ENCODE results near the gene LRP2.

LRP2 gene

DNA sequence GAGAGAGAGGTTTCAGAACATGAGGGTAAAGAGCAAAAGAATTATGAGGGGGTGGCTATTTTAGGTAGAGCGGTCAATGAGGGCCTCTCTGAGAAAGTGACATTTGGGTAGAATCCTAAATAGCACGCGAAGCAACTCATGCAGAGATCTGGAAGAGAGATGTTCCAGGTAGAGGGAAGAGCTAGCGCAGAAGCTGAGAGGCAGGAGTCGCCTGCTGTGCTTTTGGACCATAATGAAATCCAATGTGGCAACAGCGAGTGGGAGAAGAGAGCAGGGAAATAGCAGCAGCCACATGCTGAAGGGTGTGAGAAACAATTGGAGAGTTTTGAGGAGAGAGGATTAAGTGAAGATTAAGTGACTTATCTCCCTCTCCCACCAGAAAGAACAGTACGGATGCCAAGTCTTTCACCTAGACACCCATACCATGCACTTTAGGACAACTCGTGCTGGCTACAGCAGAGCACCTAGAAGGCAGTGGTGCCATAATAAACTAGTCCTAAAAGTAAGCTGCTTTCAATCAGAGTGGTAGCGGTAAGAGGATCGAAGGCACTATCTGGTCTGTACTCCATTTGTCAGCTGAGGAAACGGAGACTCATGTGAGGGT lies 129.7 kb downstream of the LRP2 start:
- DNase-seq, result no peak
- ATAC-seq (replicated peaks), result no peak
- Mint-ChIP-seq H3K9me3 (no peaks in the 10 kb centered on the region), H3K27me3 (peaks cover 33 to 58% of the 10 kb centered on the region in 2 donors), H3K36me3 (ENCODE audit: insufficient read depth) (no peaks in the 10 kb centered on the region), H3K4me3 (no peak overlapping the region), H3K27ac (no peak overlapping the region), H3K4me1 (ENCODE audit: low read depth in 2 of 2) (no peaks in the 10 kb centered on the region)

DNA sequence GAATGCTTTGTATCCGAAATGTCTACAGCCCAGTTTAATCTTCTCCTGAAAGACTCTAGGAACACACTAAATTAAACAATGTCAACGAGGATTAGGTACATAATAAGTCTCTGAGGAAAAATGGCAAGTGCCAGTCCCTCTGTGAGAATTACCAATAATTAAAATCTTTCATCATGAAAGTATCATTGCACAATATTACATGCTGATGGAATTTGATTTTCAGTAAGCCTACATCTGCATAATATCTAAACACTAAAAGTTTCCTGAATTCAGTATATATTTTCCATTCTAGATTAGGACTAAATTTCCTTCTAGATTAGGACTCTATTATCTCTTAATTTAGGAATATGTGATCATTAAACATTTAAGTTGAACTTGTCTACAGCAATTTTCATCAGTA lies 132.1 kb downstream of the LRP2 start:
- ATAC-seq (replicated peaks) (no peak), DNase-seq (no peak)
- Mint-ChIP-seq H3K4me1 (ENCODE audit: low read depth in 2 of 2) (no peaks in the 10 kb centered on the region), H3K27ac (no peak overlapping the region), H3K36me3 (ENCODE audit: insufficient read depth) (no peaks in the 10 kb centered on the region), H3K27me3 (peaks cover 23 to 48% of the 10 kb centered on the region in 2 donors), H3K4me3 (no peak overlapping the region), H3K9me3 (no peaks in the 10 kb centered on the region)

DNA sequence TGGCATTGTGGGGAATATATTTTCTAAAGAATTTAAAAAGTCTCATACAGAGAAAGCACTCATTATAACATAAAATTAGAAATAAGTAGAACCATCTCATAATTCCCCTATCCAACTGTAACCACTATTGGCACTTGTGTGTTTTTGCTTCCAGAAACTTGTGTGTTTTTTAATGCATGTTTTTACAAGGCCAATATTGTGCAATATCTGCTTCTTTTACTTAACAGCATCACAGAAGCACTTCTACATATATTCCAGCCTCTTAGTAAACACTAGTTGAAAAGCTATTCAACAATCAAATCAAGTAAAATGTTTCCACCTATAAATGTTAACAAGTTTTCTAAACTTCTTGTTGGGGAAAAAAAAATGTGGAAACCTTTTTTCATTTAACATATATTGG lies 132.7 kb downstream of the LRP2 start:
- Mint-ChIP-seq H3K27me3 (peaks cover 23 to 48% of the 10 kb centered on the region in 2 donors), H3K27ac (no peak overlapping the region), H3K4me3 (no peak overlapping the region), H3K36me3 (ENCODE audit: insufficient read depth) (no peaks in the 10 kb centered on the region), H3K9me3 (no peaks in the 10 kb centered on the region), H3K4me1 (ENCODE audit: low read depth in 2 of 2) (no peaks in the 10 kb centered on the region)
- no peak for ATAC-seq (replicated peaks)
- no peak for DNase-seq

GRCh38 chr2:169225906-169226305 lies 136.4 kb downstream of the LRP2 start:
- ATAC-seq (replicated peaks) (no peak), DNase-seq (no peak)
- H3K4me3 Mint-ChIP-seq, result no peak overlapping the region
- H3K27ac Mint-ChIP-seq, result no peak overlapping the region
- H3K36me3 Mint-ChIP-seq (ENCODE audit: insufficient read depth), result no peaks in the 10 kb centered on the region
- no peaks in the 10 kb centered on the region for H3K4me1 Mint-ChIP-seq (ENCODE audit: low read depth in 2 of 2)
- H3K27me3 Mint-ChIP-seq, result peaks cover 10 to 23% of the 10 kb centered on the region in 2 donors
- H3K9me3 Mint-ChIP-seq, result no peaks in the 10 kb centered on the region

DNA sequence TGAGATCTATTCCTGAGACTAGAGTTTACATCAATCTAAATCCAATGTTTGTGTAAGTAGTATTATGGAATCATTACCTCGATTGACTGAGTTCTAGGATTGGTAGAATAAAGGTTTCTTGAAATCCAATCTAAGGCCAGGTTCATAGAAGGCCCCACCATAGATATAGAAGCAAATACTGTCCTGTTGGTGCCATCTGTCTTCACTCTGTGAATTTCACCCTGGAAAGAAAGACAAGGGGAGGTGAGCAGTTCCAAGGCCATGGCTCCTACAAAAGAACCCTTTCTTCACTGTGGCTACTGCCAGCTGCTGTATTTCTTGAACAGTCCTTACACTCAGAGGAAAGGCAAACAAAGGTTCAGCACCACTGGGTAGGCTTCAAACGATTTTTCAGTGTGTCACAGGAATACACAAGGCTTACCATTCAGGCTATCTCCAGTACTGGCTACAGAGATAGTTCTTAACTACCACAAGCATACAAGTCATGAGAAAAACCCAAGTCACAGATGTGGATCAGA lies 137.0 kb downstream of the LRP2 start:
- DNase-seq (no peak), ATAC-seq (replicated peaks) (no peak)
- Mint-ChIP-seq H3K9me3 (no peaks in the 10 kb centered on the region), H3K27me3 (peaks cover 7 to 17% of the 10 kb centered on the region in 2 donors), H3K36me3 (ENCODE audit: insufficient read depth) (no peaks in the 10 kb centered on the region), H3K27ac (no peak overlapping the region), H3K4me3 (no peak overlapping the region), H3K4me1 (ENCODE audit: low read depth in 2 of 2) (no peaks in the 10 kb centered on the region)

DNA sequence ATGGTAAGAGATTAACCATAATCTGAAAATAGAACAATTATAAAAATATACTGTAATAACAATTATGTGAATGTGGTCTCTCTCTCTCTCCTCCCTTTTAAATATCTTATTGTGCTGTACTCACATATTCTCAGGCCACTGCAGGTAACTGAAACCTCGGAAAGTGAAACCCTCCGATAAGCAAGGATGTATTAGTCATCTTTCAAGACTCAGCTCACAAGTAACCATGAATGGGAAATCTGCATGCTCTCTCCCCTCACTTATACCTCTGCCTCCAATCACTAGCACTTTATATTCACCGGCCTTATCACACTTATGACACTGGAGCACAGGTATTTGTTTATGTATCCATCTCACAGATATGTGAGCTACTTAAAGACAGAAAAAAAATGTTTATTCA lies 139.7 kb downstream of the LRP2 start:
- ATAC-seq (replicated peaks) (no peak), DNase-seq (no peak)
- no peaks in the 10 kb centered on the region for H3K27me3 Mint-ChIP-seq
- no peaks in the 10 kb centered on the region for H3K4me1 Mint-ChIP-seq (ENCODE audit: low read depth in 2 of 2)
- no peaks in the 10 kb centered on the region for H3K9me3 Mint-ChIP-seq
- no peak overlapping the region for H3K4me3 Mint-ChIP-seq
- H3K36me3 Mint-ChIP-seq (ENCODE audit: insufficient read depth), result no peaks in the 10 kb centered on the region
- H3K27ac Mint-ChIP-seq, result no peak overlapping the region

DNA sequence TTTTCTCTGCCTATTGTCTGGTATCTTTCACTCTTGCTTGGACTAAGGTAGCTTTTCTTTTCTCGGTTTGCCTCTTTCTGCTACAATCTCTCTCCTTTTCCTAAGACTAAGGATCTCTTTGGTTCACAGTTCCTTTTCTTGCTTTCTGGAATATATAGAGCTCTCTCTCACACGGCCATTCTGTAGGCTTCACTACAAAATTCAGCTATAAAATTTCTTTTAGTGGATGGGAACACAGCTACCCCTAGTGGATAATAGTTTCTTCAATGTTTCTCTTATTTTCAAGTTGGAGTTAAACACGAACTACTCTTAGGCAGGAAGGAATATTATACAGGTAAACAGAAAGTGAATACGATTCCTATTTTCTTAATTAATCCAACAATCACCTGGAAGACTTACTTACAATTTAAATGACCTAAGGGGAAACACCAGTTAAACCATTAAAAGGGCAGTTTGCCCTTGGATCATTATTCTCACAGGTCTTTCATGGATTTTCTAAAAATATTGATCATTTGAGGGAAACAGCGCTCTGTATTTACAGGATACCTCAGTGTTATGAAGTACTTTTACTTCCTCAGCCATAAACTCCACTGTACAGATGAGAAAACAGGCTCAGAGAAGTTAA lies 140.5 kb downstream of the LRP2 start:
- H3K27me3 Mint-ChIP-seq, result no peaks in the 10 kb centered on the region
- H3K27ac Mint-ChIP-seq, result no peak overlapping the region
- ATAC-seq (replicated peaks) (no peak), DNase-seq (no peak)
- H3K4me3 Mint-ChIP-seq, result no peak overlapping the region
- no peaks in the 10 kb centered on the region for H3K9me3 Mint-ChIP-seq
- no peaks in the 10 kb centered on the region for H3K4me1 Mint-ChIP-seq (ENCODE audit: low read depth in 2 of 2)
- no peaks in the 10 kb centered on the region for H3K36me3 Mint-ChIP-seq (ENCODE audit: insufficient read depth)

GRCh38 chr2:169210917-169211316 lies 151.4 kb downstream of the LRP2 start:
- H3K27me3 Mint-ChIP-seq, result peaks cover 17% of the 10 kb centered on the region in 2 donors
- no peaks in the 10 kb centered on the region for H3K9me3 Mint-ChIP-seq
- ATAC-seq (replicated peaks), result no peak
- no peak overlapping the region for H3K4me3 Mint-ChIP-seq
- H3K27ac Mint-ChIP-seq, result no peak overlapping the region
- DNase-seq, result no peak
- no peaks in the 10 kb centered on the region for H3K4me1 Mint-ChIP-seq (ENCODE audit: low read depth in 2 of 2)
- H3K36me3 Mint-ChIP-seq (ENCODE audit: insufficient read depth), result peaks cover 2% of the 10 kb centered on the region

DNA sequence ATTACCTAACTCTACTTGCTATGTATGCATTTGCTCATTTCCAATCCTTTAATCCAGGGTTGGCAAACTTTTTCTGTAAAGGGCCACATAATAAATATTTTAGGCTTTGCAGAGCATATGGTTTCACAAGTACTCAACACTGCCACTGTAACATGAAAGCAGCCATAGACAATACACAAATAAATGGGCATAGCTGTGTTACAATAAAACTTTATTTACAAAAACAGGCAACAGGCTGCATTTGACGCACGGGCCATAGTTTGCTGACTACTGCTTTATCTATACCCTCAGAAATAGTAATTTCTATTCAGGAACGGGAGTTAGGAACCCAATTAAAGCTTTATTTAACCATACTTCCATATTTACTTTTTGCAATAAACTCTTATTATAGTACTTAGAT lies 154.3 kb downstream of the LRP2 start:
- H3K27ac Mint-ChIP-seq, result no peak overlapping the region
- no peak for DNase-seq
- H3K9me3 Mint-ChIP-seq, result no peaks in the 10 kb centered on the region
- no peaks in the 10 kb centered on the region for H3K36me3 Mint-ChIP-seq (ENCODE audit: insufficient read depth)
- no peaks in the 10 kb centered on the region for H3K4me1 Mint-ChIP-seq (ENCODE audit: low read depth in 2 of 2)
- no peak for ATAC-seq (replicated peaks)
- H3K4me3 Mint-ChIP-seq, result no peak overlapping the region
- peaks cover 29 to 42% of the 10 kb centered on the region in 2 donors for H3K27me3 Mint-ChIP-seq

DNA sequence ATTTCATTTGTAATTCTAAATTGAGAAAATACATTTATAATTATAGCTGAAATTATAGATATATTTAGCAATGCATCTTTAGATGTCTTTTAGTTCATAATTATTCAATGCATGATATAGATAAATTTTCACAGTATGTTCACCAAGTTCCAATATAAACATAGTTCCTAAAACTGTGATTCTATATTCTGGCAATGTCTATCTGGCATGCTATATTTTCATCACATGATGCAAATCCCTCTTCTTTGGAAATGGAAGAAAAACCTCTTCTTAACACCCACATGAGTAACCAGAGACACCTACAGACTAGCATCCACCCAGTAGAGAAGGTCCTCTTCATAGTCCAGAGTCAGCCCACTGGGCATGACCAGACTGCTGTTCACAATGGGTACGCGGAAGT lies 157.2 kb downstream of the LRP2 start:
- ATAC-seq (replicated peaks), result no peak
- no peak for DNase-seq
- peaks cover 42 to 52% of the 10 kb centered on the region in 2 donors for H3K27me3 Mint-ChIP-seq
- no peaks in the 10 kb centered on the region for H3K9me3 Mint-ChIP-seq
- H3K4me1 Mint-ChIP-seq (ENCODE audit: low read depth in 2 of 2), result no peaks in the 10 kb centered on the region
- no peak overlapping the region for H3K27ac Mint-ChIP-seq
- H3K36me3 Mint-ChIP-seq (ENCODE audit: insufficient read depth), result no peaks in the 10 kb centered on the region
- H3K4me3 Mint-ChIP-seq, result no peak overlapping the region

- no peaks in the 10 kb centered on the region for H3K9me3 Mint-ChIP-seq
- DNase-seq (no peak), ATAC-seq (replicated peaks) (no peak)
- no peak overlapping the region for H3K4me3 Mint-ChIP-seq
- H3K27me3 Mint-ChIP-seq, result peaks cover 36 to 44% of the 10 kb centered on the region in 2 donors
- no peaks in the 10 kb centered on the region for H3K4me1 Mint-ChIP-seq (ENCODE audit: low read depth in 2 of 2)
- H3K36me3 Mint-ChIP-seq (ENCODE audit: insufficient read depth), result no peaks in the 10 kb centered on the region
- H3K27ac Mint-ChIP-seq, result no peak overlapping the region
Measured at GRCh38 chr2:169203952-169204351, 158.4 kb downstream of the LRP2 start.

GRCh38 chr2:169200756-169201155 lies 161.6 kb downstream of the LRP2 start:
- Mint-ChIP-seq H3K4me1 (ENCODE audit: low read depth in 2 of 2) (no peaks in the 10 kb centered on the region), H3K4me3 (no peak overlapping the region)

DNA sequence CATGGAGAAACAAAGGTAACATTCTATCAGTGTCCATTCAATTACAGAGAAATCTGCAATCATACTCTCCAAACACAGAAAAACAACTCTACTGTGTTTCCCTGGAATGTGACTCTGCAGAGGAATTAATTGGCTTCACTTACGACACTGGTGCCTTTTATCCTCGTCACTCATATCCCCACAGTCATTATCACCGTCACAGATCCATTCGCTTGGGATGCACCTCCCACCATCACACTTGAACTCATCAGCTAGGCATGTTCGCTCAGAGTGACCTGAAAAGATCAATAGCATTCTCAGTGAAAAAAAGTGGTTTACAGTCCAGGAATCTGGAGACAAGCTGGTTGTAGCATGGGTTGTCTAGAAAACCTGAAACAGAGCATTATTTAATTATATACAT lies 168.7 kb downstream of the LRP2 start:
- ATAC-seq (replicated peaks), result no peak
- peaks cover 13 to 35% of the 10 kb centered on the region in 2 donors for H3K27me3 Mint-ChIP-seq

More at GRCh38 chr2:169200756-169201155, 161.6 kb downstream of the LRP2 start:
- H3K36me3 Mint-ChIP-seq (ENCODE audit: insufficient read depth), result no peaks in the 10 kb centered on the region
- H3K9me3 Mint-ChIP-seq, result no peaks in the 10 kb centered on the region
- DNase-seq (no peak), ATAC-seq (replicated peaks) (no peak)
- H3K27me3 Mint-ChIP-seq, result peaks cover 29 to 48% of the 10 kb centered on the region in 2 donors
- no peak overlapping the region for H3K27ac Mint-ChIP-seq

GRCh38 chr2:169190197-169190775 lies 172.0 kb downstream of the LRP2 start:
- Mint-ChIP-seq H3K4me1 (ENCODE audit: low read depth in 2 of 2) (no peaks in the 10 kb centered on the region), H3K4me3 (no peak overlapping the region), H3K36me3 (ENCODE audit: insufficient read depth) (no peaks in the 10 kb centered on the region), H3K27me3 (peaks cover 34 to 39% of the 10 kb centered on the region in 2 donors), H3K27ac (no peak overlapping the region), H3K9me3 (no peaks in the 10 kb centered on the region)
- ATAC-seq (replicated peaks) (no peak), DNase-seq (no peak)

More for the DNA sequence above, 168.7 kb downstream of the LRP2 start:
- Mint-ChIP-seq H3K9me3 (no peaks in the 10 kb centered on the region), H3K27ac (no peak overlapping the region), H3K4me1 (ENCODE audit: low read depth in 2 of 2) (no peaks in the 10 kb centered on the region), H3K4me3 (no peak overlapping the region), H3K36me3 (ENCODE audit: insufficient read depth) (no peaks in the 10 kb centered on the region)
- DNase-seq, result no peak

All from effector memory CD8-positive, alpha-beta T cell (primary cell).